A673 (cell line): Measurements from ENCODE around the gene ATF6.

Experiments
- CTCF ChIP-seq: fragments of 300-800, 200-600 bp; sonication (generic); conservative IDR thresholded peaks from 2 replicates; pipeline ENCODE4 v1.5.1; 2017; ENCODE audit warnings: low read depth, mild to moderate bottlenecking, antibody characterized with exemption, low read length, moderate library complexity, mixed read lengths
- EZH2 ChIP-seq: fragments of 200-600 bp; sonication (generic); IDR thresholded peaks from 2 replicates; pipeline ENCODE4 v1.6.1; 2017; ENCODE audit warnings: borderline replicate concordance, low read depth, mild to moderate bottlenecking, mixed read lengths, antibody characterized with exemption, low read length; ENCODE audit not compliant: poor library complexity, severe bottlenecking

- TF ChIP-seq CTCF = no peak
- TF ChIP-seq EZH2 = no peak
These were observed 169.1 kb downstream of the ATF6 start for GRCh38 chr1:161935264-161935663.
